Hematopoietic multipotent progenitor cell treated with erythropoietin and hydrocortisone succinate and interleukin-3 and kit ligand, for 15 days (in vitro differentiated cells): ENCODE data around the gene SLC2A5.
"Not testable (repeated sequence)": the region's sequence is repeated elsewhere in the genome, so short reads cannot be mapped to it uniquely, and the experiment has no call there.

Experiments used
- DNase-seq: peaks from one replicate; pipeline ENCODE4 v3.0.0-alpha.2; 2015; ENCODE audit warnings: low spot score

Gene SLC2A5, protein sequence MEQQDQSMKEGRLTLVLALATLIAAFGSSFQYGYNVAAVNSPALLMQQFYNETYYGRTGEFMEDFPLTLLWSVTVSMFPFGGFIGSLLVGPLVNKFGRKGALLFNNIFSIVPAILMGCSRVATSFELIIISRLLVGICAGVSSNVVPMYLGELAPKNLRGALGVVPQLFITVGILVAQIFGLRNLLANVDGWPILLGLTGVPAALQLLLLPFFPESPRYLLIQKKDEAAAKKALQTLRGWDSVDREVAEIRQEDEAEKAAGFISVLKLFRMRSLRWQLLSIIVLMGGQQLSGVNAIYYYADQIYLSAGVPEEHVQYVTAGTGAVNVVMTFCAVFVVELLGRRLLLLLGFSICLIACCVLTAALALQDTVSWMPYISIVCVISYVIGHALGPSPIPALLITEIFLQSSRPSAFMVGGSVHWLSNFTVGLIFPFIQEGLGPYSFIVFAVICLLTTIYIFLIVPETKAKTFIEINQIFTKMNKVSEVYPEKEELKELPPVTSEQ

DNA sequence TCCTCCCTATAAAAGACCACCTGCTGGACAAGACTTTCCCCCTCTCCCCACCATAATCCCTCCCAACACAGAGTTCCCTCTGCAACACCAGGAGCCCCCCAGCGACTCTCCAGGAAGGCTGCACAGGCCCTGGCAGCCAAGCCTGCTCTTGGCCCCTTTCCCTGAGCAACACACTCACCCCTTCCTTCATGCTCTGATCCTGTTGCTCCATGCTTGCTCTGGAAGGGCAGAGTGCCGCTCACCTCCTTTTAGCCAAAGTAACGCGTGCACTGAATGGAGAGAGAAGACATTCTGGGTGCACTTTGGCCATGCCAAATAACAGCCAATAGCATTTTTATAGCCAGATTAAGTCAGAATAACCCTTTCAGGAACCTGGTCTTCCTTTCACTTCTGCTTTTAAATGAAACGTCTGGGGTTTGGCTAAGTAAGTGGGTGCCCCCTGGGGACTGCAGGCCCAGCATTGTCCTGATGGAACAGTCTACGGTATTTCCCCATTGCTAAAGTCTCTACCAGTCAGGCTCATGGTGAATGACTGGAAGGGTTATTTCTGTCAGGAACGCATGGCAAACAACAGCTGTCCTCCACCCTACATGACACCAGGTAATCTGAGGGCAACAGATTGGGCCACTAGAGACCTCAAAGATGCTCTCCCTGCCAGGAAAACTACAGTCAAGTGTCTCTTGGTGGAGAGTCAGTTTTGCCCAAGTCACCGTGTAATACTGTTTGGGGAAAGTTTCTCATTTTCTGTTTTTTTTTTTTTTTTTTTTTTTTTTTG, at the start of gene SLC2A5:
Gene SLC2A5 (minus strand): TSS at position 310 of the 775 bp plus-strand sequence. CDS start 99 bp downstream, at position 211.
- DNase-seq = no peak

DNA sequence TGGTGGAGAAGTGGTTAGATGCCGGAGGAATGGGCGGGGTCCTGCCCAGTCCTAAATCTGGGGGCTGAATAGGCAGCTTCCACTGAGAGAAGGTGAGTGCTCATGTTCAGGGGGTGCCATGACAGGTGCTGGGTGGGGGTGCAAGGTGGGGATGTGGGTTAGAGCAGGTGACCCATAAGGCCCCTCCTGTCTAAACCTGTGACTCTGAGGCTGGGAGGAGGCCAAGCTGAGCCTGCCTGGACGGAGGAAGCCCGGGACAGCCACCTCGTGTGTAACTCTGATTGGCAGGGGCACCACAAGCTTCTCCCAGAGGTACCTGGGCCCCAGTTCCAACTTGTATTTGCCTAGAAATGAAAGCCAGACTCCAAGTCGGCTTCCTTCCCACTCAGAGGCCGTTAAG, 48.8 kb upstream of the SLC2A5 start:
- no peak for DNase-seq

GRCh38 chr1:9115351-9116205, 46.1 kb upstream of the SLC2A5 start:
- DNase-seq = no peak

DNA sequence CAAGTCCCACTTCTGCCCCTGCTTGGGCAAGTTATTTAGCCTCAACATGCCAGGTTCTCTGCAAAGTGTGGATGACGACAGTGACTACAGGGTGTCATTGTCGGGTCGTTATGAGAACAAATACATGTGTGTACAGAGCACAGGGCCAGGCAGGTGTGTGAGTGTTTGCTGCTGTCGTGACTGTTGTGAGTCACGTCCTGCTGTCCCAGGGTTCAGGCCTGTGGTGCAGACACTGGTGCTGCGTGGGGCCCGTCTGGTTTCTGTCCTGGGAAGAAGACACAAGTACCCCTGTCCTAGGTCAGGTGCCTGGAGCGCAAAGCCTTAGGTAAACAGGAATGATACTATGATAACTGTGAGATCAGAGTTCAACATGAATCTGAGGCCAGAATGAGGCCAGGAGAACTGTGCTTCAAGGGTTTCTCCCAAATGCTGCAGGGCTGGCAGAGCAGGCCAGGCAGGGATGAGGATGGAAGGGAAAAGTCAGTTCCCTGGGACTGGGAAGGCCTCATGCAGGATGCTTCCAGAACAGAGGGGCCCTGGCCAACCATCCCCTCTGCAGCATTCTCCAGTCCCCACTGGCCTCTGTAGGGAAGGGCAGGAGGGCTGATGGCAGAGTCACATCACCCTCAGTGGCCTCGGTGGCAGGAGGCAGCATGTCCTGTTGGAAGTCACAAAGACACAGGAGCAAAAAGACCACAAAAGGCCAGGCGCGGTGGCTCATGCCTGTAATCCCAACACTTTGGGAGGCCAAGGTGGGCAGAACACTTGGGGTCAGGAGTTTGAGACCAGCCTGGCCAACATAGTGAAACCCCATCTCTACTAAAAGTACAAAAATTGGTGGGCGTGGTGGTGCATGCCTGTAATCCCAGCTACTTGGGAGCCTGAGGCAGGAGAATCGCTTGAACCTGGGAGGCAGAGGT, 43.8 kb upstream of the SLC2A5 start:
- DNase-seq = no peak

DNA sequence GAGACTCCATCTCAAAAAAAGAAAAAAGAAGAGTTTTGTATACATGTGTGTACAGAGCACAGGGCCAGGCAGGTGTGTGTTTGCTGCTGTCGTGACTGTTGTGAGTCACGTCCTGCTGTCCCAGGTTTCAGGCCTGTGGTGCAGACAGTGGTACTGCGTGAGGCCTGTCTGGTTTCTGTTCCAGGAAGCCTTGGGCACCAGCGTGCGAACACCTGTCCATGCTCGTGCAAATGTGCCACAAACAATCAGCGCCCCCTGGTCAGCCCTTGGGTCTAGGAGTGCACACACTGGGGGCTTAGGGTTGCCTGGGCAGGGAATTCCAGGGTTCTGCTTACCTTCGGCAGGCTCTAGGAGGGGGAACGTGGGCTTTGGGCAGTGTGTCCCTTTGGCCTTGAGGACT, 42.5 kb upstream of the SLC2A5 start:
- DNase-seq = no peak

- no peak for DNase-seq
These were observed 41.9 kb upstream of the SLC2A5 start for GRCh38 chr1:9111357-9111691.

DNA sequence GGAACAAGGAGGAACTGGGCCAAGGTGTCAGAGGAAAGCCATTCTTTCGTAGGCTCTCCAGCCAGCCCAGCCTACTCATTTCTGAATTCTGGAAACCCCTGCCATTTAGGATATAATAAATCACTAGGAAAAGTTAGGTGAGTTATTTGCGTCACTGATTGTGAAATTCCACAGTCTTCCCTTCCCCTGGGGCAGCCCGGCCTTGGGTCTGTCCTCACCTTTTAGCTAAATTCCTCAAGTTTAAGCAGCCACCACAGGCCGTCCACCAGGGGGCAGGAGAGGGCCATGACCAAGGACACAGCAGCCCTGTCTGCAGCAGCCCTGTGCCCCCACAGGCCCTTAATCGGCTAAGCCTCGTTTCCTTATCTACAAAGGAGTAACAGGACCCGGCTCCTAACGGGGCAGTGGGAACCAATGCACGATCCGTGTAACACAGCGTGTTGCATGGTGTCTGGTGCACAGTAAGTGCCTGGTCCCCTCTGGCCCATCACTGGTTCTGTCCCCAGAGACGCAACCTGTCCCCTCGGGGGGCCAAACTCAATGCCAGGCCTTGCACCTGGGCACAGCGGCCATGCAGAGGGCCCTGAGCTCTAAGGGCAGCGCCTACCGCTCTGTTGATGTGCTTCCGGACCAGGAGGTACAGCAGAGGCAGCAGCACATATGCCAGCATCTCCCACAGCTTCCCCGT, 41.4 kb upstream of the SLC2A5 start:
- DNase-seq = peak; percentile 62

DNA sequence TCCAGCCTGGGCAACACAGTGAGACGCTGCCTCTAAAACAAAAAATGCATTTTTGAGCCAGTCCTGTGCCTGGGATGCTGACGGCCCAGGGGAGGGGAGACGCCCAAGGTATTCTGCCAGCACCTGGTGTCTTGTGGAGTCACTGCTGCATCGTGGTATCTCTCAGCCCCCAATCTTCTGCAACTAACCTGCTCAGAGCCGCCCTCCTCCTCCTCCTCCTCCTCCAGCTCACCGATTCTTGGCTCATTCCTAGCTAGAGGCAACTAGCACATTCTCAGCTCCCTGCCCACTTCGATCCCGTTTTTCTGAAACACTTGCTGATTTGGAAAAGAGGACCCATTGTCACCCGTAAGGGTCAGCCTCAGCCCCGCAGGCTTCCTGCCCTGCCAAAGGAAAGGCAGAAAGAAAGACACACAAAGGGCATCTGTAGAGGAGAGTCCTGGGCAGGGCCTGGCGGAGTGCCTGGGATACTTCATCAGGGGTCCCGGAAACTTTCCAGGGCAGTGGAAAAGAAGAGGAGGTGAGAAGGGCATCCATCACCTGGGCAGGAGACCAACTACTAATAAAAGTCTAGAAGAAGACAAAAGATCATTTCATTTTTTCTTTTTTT, 38.7 kb upstream of the SLC2A5 start:
- no peak for DNase-seq

- DNase-seq = no peak
These were observed 37.7 kb upstream of the SLC2A5 start for GRCh38 chr1:9107136-9107535.

GRCh38 chr1:9106286-9106685, 36.9 kb upstream of the SLC2A5 start:
- DNase-seq = no peak

DNA sequence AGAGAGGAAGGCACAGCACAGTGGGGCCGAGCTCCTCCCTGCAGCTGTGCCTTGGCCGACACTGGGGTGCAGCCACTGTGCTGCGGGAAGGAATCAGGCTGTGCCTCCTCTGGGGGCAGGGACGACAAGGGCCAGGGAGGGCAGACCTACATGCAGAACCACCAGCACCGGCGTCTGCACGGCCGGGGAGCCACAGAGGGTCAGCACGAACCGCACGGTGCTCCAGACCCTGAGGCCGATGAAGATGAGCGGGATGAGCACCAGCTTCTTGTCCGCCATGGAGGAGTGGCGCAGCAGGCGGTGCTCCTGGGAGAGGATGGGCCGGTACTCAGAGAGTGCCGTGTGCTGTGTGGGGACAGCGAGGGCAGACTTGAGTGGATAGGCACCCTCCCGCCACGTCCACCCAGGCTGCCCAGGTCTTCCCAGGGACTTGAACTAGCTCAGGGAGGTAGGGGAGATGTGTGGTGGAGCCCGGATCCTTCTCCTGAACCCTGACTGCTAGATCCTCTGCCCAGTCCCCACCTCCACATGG, 36.0 kb upstream of the SLC2A5 start:
- DNase-seq = no peak

- no peak for DNase-seq
These were observed 32.2 kb upstream of the SLC2A5 start for GRCh38 chr1:9101510-9102146.

- DNase-seq = no peak
These were observed 31.1 kb upstream of the SLC2A5 start for GRCh38 chr1:9100471-9101043.

DNA sequence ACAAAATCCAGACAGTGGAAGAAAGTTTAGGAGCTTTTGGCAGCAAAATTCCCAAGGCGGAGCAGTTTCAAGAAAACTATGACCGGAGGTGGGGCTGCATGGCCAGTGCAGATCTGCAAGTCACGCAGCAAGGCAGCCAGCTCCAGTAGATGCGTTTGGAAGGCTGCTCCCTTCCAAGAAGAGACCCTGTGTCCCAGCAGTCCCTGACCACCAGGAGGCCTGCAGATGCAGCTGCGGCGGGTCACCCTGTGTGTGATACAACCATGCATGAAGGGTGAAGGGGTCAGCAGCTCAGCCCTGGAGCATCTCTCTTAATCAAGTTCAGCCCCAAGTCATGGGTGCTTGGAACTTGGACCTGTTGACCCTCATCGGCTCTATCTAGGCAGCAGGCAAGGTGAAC, 30.1 kb upstream of the SLC2A5 start:
- no peak for DNase-seq

DNA sequence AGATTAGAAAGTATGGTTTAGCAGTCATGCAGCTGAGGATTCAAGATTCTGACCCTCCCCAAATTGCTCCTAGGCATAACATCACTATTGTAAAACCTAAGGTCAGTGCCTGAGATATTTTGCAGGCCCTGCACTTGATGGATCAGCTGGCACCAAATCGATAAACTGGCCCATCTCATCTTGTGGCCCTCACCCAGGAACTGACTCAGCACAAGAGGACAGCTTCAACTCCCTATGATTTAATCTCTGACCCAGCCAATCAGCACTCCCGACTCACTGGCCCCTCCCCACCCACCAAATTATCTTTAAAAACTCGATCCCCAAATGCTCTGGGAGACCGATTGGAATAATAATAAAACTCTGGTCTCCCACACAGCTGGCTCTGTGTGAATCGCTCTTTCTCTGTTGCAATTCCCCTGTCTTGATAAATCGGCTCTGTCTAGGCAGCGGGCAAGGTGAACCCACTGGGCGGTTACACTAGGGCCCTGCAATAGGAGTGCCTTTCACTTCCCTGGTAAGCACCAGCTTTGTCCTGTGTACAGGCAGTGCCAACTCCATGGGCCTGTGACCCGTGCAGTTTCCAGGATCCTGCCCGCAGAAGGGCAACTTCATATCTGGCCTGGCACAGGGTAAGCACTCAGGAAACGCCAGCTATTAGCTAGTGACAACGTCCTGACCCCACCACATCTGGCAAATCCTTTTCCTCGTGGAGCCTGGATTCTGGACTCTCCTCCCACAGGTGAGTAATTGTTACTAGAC, 28.7 kb upstream of the SLC2A5 start:
- DNase-seq = no peak

GRCh38 chr1:9095818-9096217, 26.4 kb upstream of the SLC2A5 start:
- DNase-seq = no peak

GRCh38 chr1:9093996-9094595, 24.7 kb upstream of the SLC2A5 start:
- not testable (repeated sequence) for DNase-seq

DNA sequence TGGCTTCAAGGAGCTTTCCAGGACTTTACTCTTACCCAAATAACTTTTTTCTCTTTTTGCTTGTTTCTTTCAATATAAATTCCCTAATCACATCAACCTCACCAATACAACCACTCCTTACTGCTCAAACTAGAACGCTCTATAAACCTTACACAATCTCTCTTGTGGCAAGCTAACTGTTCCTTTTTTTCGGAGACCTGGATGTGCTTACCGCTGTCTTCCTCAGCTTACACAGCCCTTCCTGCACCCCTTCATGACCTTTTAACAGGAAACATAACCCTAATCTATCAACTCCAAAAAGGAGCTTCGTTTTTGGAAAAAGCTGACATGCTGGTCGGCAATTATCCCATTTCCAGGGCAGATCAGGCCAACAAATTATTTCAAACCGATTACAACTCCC, 24.1 kb upstream of the SLC2A5 start:
- no peak for DNase-seq
